Breast epithelium (tissue), 4 donors: ENCODE measurements around the gene SRGAP3. TPM values are rescaled to one million over a fixed set of nuclear protein-coding genes. Genes with fewer than 3 reads are reported as not detected.

Experiments
- DNase-seq, 2 donors: peaks; one replicate each; pipeline ENCODE4 v3.0.0-alpha.2; 2019; ENCODE audit warnings: low spot score in 2 of 2
- H3K27ac ChIP-seq, 2 donors: fragments of 200-600 bp; sonication (generic) in 1 of 2; one replicate each; pipeline ENCODE4 v1.5.1; 2016 to 2019; ENCODE audit warnings: mild to moderate bottlenecking in 1 of 2
- H3K27me3 ChIP-seq, 2 donors: fragments of 200-600 bp; sonication (generic) in 1 of 2; one replicate each; pipeline versions ENCODE4 v1.5.1 to v1.6.0; 2017 to 2019; ENCODE audit warnings: control low read depth in 1 of 2, mild to moderate bottlenecking in 1 of 2
- H3K36me3 ChIP-seq: fragments of 200-600 bp; one replicate; pipeline ENCODE4 v1.5.1; 2019
- H3K4me1 ChIP-seq, 2 donors: fragments of 200-600 bp; sonication (generic); one replicate each; pipeline ENCODE4 v1.5.1; 2016 to 2019; ENCODE audit warnings: control low read depth in 1 of 2
- H3K4me3 ChIP-seq, 3 donors: fragments of 200-600 bp; sonication (generic); 1 replicate in 2 of 3; 2 replicates in 1 of 3; pipeline ENCODE4 v1.5.1; 2016 to 2019; ENCODE audit warnings: mild to moderate bottlenecking in 3 of 3, moderate library complexity in 2 of 3
- H3K9me3 ChIP-seq, 2 donors: fragments of 200-600 bp; sonication (generic) in 1 of 2; one replicate each; pipeline ENCODE4 v1.5.1; 2016 to 2019; ENCODE audit warnings: control low read depth in 1 of 2
- POLR2A ChIP-seq: fragments of 450-650 bp; IDR thresholded peaks from one replicate; pipeline ENCODE4 v1.6.1; 2016; ENCODE audit warnings: antibody characterized with exemption, mild to moderate bottlenecking, moderate library complexity
- POLR2AphosphoS5 ChIP-seq, 3 donors: sonication (generic); formaldehyde crosslinking; IDR thresholded peaks; one replicate each; pipeline ENCODE4 v1.6.1; 2017; ENCODE audit warnings: antibody characterized with exemption in 3 of 3
- intact Hi-C: fragments of 100-400 bp; cut with DNase I; formaldehyde crosslinking; loops from one replicate; pipeline ENCODE4 v1.15.1; 2023; ENCODE audit warnings: low total_unique reads
- total RNA-seq, 3 donors: library from RNA; depleted of rRNA; stranded (reverse); fragments of >200 nt; gene quantifications; one replicate each; pipeline ENCODE4 v1.1.0, GENCODE V29; 2016
- TF ChIP-seq, protein P1 (sequence below), 3 donors: fragments of 450-650 bp; IDR thresholded peaks; one replicate each; pipeline ENCODE4 v1.5.1; 2016 to 2017; ENCODE audit warnings: antibody characterized with exemption in 3 of 3, mild to moderate bottlenecking in 3 of 3, moderate library complexity in 3 of 3

Gene SRGAP3
- total RNA-seq, 3 donors from 2014 or later, result 13.6 to 21.5 (median 19.0) TPM

DNA sequence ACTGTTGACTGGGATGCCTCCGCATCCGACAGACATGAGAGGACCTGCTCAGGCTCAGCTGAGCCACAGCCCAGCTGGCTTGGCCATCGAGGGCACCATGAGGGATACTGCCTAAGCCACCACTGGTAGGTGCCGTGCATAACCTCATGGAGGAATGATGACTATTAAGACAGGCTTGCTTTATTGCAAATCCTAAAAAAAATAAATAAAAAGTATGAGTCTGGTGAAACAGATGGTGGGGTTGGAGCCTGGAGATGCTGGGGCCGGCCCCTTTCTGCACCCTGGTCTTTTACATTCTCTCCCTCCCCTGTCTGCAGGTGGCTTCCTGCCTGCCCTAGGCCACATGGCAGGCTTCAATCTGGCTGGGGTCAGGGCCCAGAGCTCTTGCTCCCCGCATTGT lies 262.2 kb downstream of the SRGAP3 start:
- DNase-seq, result no peak
- TF ChIP-seq POLR2AphosphoS5 (IDR thresholded peaks at IDR 0.05), result no peak
- TF ChIP-seq, protein P1, sequence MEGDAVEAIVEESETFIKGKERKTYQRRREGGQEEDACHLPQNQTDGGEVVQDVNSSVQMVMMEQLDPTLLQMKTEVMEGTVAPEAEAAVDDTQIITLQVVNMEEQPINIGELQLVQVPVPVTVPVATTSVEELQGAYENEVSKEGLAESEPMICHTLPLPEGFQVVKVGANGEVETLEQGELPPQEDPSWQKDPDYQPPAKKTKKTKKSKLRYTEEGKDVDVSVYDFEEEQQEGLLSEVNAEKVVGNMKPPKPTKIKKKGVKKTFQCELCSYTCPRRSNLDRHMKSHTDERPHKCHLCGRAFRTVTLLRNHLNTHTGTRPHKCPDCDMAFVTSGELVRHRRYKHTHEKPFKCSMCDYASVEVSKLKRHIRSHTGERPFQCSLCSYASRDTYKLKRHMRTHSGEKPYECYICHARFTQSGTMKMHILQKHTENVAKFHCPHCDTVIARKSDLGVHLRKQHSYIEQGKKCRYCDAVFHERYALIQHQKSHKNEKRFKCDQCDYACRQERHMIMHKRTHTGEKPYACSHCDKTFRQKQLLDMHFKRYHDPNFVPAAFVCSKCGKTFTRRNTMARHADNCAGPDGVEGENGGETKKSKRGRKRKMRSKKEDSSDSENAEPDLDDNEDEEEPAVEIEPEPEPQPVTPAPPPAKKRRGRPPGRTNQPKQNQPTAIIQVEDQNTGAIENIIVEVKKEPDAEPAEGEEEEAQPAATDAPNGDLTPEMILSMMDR (IDR thresholded peaks at IDR 0.05), result no peak
- TF ChIP-seq POLR2A, result no peak
- Histone ChIP-seq H3K27ac (no peak overlapping the region), H3K9me3 (no peaks in the 10 kb centered on the region), H3K4me3 (no peak overlapping the region), H3K27me3 (no peaks in the 10 kb centered on the region), H3K4me1 (no peaks in the 10 kb centered on the region), H3K36me3 (no peaks in the 10 kb centered on the region)
- intact Hi-C loops, result loop anchor here (10.0 kb wide), 1 partner anchor 318 kb away; no protein-coding TSS in a partner anchor

DNA sequence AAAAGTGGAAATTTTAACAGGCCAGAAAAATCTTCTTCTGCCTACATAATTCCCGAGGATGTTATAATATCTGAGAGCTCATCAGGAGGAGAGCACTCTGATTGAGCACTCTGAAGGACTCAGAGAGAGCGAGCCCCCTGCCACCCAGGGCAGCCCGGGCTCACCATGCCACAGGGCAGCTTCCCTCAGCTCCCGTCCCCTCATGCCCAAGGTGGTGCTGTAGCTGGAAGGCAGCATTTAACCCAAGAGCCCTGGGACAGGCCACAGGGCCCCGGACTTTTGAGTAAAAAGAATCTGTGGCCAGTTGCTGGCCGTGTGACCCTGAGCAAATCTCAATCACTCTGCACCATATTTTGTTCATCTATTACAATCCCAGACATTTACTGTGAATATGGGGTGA lies 262.7 kb downstream of the SRGAP3 start:
- H3K9me3 ChIP-seq, result no peaks in the 10 kb centered on the region
- intact Hi-C loops, result loop anchor here (10.0 kb wide), 1 partner anchor 318 kb away; no protein-coding TSS in a partner anchor
- no peaks in the 10 kb centered on the region for H3K4me1 ChIP-seq
- H3K36me3 ChIP-seq, result no peaks in the 10 kb centered on the region
- H3K27me3 ChIP-seq, result no peaks in the 10 kb centered on the region
- TF ChIP-seq, protein P1 (IDR thresholded peaks at IDR 0.05), result no peak
- no peak for TF ChIP-seq POLR2AphosphoS5 (IDR thresholded peaks at IDR 0.05)
- no peak for TF ChIP-seq POLR2A
- H3K27ac ChIP-seq, result no peak overlapping the region
- H3K4me3 ChIP-seq, result no peak overlapping the region
- no peak for DNase-seq

DNA sequence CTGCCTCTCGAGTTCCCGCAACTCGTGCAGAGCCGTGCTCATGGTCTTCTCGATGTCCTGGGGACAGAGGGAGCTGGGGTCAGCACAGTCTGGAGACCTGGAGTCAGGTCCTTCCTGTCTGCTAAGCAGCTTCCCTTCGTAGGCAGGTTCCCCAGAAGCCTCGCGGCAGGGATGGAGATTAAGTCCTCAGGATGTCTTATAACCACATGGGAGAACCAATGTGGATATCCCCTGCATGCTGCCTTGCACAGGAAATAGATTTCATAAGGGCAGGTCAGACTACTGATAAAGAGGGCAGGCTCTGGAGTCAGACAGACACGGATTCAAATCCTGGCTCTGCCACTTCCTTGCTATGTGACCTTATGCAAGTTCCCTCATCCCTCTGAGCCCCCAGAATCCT lies 263.6 kb downstream of the SRGAP3 start:
- Histone ChIP-seq H3K27me3 (no peaks in the 10 kb centered on the region), H3K36me3 (no peaks in the 10 kb centered on the region), H3K4me1 (no peaks in the 10 kb centered on the region), H3K27ac (no peak overlapping the region), H3K4me3 (no peak overlapping the region), H3K9me3 (no peaks in the 10 kb centered on the region)
- intact Hi-C loops, result loop anchor here (10.0 kb wide), 1 partner anchor 319 kb away; no protein-coding TSS in a partner anchor
- DNase-seq, result no peak
- TF ChIP-seq, protein P1 (IDR thresholded peaks at IDR 0.05), result no peak
- no peak for TF ChIP-seq POLR2A
- no peak for TF ChIP-seq POLR2AphosphoS5 (IDR thresholded peaks at IDR 0.05)

GRCh38 chr3:8985411-8985831 lies 264.0 kb downstream of the SRGAP3 start:
- H3K36me3 ChIP-seq, result no peaks in the 10 kb centered on the region
- intact Hi-C loops, result loop anchor here (10.0 kb wide), 1 partner anchor 319 kb away; no protein-coding TSS in a partner anchor
- no peaks in the 10 kb centered on the region for H3K9me3 ChIP-seq
- no peak overlapping the region for H3K27ac ChIP-seq
- no peak for DNase-seq
- no peaks in the 10 kb centered on the region for H3K4me1 ChIP-seq
- TF ChIP-seq, protein P1 (IDR thresholded peaks at IDR 0.05), result no peak
- TF ChIP-seq POLR2A, result no peak
- TF ChIP-seq POLR2AphosphoS5 (IDR thresholded peaks at IDR 0.05), result no peak
- H3K27me3 ChIP-seq, result no peaks in the 10 kb centered on the region
- H3K4me3 ChIP-seq, result no peak overlapping the region

- Histone ChIP-seq H3K9me3 (peaks cover 0 to 2% of the 10 kb centered on the region in 2 donors), H3K27ac (no peak overlapping the region), H3K4me3 (no peak overlapping the region), H3K4me1 (no peaks in the 10 kb centered on the region), H3K36me3 (no peaks in the 10 kb centered on the region), H3K27me3 (no peaks in the 10 kb centered on the region)
- intact Hi-C loops, result loop anchor here (10.0 kb wide), 1 partner anchor 320 kb away; no protein-coding TSS in a partner anchor
- TF ChIP-seq POLR2AphosphoS5 (IDR thresholded peaks at IDR 0.05), result no peak
- no peak for TF ChIP-seq POLR2A
- TF ChIP-seq, protein P1 (IDR thresholded peaks at IDR 0.05), result no peak
- no peak for DNase-seq
Measured at GRCh38 chr3:8984526-8984925, 264.9 kb downstream of the SRGAP3 start.
